GM11168 (cell line): ENCODE measurements around the gene CEP152.

Experiments
- in situ Hi-C: fragments of 300-500 bp; cut with MboI; formaldehyde crosslinking; loops from one replicate; pipeline ENCODE4 v1.12.0; 2022; ENCODE audit warnings: low sequenced_read_pairs; ENCODE audit not compliant: unreplicated experiment

Gene CEP152, protein sequence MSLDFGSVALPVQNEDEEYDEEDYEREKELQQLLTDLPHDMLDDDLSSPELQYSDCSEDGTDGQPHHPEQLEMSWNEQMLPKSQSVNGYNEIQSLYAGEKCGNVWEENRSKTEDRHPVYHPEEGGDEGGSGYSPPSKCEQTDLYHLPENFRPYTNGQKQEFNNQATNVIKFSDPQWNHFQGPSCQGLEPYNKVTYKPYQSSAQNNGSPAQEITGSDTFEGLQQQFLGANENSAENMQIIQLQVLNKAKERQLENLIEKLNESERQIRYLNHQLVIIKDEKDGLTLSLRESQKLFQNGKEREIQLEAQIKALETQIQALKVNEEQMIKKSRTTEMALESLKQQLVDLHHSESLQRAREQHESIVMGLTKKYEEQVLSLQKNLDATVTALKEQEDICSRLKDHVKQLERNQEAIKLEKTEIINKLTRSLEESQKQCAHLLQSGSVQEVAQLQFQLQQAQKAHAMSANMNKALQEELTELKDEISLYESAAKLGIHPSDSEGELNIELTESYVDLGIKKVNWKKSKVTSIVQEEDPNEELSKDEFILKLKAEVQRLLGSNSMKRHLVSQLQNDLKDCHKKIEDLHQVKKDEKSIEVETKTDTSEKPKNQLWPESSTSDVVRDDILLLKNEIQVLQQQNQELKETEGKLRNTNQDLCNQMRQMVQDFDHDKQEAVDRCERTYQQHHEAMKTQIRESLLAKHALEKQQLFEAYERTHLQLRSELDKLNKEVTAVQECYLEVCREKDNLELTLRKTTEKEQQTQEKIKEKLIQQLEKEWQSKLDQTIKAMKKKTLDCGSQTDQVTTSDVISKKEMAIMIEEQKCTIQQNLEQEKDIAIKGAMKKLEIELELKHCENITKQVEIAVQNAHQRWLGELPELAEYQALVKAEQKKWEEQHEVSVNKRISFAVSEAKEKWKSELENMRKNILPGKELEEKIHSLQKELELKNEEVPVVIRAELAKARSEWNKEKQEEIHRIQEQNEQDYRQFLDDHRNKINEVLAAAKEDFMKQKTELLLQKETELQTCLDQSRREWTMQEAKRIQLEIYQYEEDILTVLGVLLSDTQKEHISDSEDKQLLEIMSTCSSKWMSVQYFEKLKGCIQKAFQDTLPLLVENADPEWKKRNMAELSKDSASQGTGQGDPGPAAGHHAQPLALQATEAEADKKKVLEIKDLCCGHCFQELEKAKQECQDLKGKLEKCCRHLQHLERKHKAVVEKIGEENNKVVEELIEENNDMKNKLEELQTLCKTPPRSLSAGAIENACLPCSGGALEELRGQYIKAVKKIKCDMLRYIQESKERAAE (N-terminal part only)

GRCh38 chr15:48810414-48811324, at the start of gene CEP152:
CEP152 (minus strand) TSS chr15:48811069; CDS start chr15:48805649, 5,420 bp downstream.
- in situ Hi-C loops: no loop called here

- in situ Hi-C loops: loop anchor here (25.0 kb wide), 3 partner anchors 253 to 1278 kb away; partner anchors contain the start of gene FGF7
These were observed 48.6 kb upstream of the CEP152 start for GRCh38 chr15:48859426-48859825.

DNA sequence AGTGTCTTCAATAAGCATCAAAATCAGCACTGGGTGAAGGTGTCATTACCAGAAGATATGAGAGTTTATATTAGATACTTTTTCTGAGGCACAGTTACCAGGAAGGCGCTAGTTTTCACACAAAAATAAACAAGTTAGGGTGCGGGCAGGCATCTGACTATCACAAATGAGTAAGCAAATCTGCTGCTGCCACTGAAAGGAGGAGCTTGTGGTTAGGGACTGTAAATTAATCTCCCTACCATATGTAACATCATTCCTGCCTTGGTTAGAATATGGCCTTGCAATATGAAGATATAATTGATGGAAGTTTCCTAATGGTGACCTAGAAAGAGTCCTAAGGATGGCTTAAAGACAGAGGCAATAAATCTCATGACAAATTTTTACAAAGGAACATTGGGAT, 47.5 kb upstream of the CEP152 start:
- in situ Hi-C loops: loop anchor here (25.0 kb wide), 3 partner anchors 254 to 1279 kb away; partner anchors contain the start of gene FGF7

DNA sequence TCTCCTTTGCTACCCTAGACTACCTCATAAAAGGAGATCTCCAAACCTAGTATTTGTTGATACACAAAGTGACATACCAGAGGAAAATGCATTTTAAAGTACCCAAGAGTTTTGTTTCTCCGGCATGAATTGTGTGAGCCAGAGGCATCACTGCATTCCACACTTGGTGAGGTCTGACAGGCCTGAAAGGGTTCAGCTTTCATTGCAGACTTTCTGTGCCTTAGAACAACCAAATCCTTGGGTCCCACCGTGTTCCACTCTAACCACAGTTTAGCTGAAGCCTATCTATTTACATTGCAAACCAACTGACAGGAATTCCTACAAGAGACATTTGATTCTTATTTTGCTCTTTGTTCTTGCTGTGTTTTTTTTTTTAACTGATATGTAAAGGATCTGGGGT, 46.1 kb upstream of the CEP152 start:
- in situ Hi-C loops: loop anchor here (25.0 kb wide), 3 partner anchors 255 to 1280 kb away; partner anchors contain the start of gene FGF7

- in situ Hi-C loops: loop anchor here (25.0 kb wide), 3 partner anchors 257 to 1282 kb away; partner anchors contain the start of gene FGF7
These were observed 44.9 kb upstream of the CEP152 start for GRCh38 chr15:48855501-48856440.

- in situ Hi-C loops: loop anchor here (25.0 kb wide), 3 partner anchors 258 to 1283 kb away; partner anchors contain the start of gene FGF7
These were observed 43.6 kb upstream of the CEP152 start for GRCh38 chr15:48854434-48854833.

- in situ Hi-C loops: loop anchor here (25.0 kb wide), 3 partner anchors 260 to 1285 kb away; partner anchors contain the start of gene FGF7
These were observed 41.1 kb upstream of the CEP152 start for GRCh38 chr15:48851956-48852355.

DNA sequence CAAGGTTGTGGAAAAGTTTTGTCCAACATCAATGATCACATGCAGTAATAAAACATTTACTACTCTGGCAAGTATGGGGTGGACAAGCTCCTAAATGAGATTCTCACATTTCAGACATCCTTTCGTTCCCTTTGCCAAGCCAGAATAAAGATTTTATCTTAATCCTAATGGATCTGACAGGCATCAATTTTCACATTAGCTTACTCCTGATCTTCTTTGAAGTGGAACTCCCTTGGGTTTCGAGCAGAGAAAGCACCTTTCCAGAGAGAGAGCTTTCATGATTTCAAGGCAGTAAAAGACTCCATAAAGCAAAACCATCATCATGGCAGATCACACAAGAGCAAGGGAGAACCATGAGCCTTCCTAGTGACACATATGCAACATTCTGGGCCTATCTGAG, 39.8 kb upstream of the CEP152 start:
- in situ Hi-C loops: loop anchor here (25.0 kb wide), 3 partner anchors 262 to 1287 kb away; partner anchors contain the start of gene FGF7

DNA sequence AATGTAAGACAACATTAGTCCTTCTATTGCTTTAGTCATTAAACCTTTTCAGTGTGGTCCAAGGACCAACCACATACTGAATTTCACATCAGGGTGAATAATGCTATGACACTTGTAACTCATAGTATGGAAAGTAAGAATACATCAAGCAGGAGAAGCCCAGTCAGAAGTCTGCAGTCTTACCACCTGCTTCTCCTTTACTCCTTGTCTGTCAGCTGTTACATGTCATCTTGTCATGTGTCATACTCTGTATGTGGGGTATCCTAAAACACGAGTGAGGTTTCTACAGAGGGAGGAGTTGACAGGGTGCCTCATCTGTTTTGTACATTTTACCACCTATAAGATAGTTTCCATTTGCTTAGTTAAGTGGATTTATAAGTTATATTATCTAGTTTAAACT, 34.3 kb upstream of the CEP152 start:
- in situ Hi-C loops: no loop called here

DNA sequence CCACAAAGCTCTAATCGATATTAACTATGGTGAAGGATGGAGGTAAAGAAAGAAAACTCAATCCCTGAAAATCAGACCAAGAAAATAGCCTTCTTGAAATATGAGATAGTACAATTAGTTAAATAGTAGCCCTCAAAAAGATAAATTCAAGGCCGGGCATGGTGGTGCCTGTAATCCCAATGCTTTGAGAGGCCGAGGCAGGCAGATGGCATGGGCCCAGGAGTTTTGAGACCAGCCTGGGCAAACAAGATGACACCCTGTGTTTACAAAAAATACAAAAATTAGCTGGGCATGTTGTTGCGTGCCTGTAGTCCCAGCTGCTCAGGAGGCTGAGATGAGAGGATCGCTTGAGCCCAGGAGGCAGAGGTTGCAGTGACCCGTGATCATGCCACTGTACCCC, 31.6 kb upstream of the CEP152 start:
- in situ Hi-C loops: no loop called here

DNA sequence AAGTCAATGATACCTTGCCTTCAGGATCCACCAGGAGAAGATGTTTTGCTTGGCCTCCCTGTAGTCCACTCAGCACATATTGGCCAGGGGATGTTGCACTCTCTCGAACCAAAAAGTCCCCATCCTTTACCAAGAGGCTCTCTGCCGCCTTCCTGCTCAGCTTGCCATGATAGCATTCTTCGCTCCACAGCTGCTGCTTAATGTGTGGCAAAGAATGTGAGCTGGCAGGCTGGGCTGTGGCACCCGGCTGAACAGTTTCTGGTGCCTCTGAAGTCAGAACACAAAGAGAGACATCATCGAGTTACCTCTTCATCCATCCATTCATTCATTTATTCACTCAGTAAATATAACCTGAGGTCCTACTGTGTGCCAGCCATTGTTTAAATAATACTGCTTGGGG, 23.9 kb upstream of the CEP152 start:
- in situ Hi-C loops: no loop called here

DNA sequence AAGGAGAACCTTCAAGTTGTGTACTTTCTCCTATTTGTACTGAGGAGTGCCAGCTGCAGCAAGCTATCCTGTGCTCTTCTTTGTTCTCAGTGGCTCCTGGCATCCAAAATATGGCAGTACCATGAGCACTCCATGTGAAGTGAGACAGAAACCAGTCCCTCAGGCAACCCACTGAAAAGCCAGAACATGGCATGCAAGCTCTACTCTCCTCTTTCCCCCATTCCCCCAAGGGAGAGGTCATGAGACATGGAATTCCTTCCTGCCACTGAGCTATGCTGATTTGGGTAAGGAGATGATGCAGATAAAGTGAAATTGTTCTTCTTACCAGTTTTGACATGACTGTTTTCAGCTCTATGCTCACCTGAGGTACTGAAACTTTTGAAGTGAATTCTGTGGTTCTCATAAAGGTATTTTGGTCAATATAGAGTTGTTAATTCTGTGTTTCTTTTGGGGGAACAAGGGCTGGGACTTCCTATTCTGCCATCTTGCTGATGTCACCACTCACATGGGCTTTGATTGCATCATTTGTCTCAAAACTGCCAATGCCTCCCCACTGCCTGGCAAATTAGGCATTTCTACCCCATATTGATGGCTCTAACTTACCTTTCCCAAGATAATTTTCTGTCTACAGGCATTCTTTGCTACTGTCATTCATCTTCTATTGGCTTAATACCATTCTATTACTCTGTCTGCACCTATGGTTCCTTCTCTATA, 22.8 kb upstream of the CEP152 start:
- in situ Hi-C loops: no loop called here

GRCh38 chr15:48832648-48833047, 21.8 kb upstream of the CEP152 start:
- in situ Hi-C loops: no loop called here

DNA sequence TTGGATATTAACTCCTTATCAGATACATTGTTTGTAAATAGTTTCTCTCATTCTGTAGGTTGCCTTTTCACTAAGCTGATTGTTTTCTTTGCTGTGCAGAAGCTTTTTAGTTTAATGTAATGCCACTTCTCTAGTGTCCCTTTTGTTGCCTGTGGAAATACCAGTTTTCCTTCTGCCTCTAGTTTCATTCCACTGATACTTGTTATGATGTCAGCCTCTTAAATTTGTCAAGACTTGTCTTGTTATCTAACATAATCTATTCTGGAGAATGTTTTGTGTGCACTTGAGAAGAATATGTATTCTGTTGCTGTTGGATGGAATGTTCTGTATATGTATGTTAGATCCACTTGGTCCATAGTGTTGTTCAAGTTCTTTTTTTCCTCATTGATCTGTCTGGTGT, 18.0 kb upstream of the CEP152 start:
- in situ Hi-C loops: no loop called here

DNA sequence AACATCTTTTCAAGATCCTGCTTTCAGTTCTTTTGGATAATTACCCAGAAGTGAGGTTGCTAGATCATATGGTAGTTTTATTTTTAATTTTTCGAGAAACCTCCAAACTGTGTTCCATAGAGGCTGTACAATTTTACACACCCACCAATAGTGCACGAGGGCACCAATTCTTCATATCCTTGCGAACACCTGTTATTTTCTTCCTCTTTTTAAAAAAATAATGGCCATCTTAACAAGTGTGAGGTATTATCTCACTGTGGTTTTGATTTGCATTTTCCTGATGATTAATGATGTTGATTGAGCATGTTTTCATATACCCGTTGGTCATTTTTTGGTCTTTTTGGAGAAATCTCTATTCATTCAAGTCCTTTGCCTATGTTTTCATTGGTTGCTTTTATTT, 17.6 kb upstream of the CEP152 start:
- in situ Hi-C loops: no loop called here

DNA sequence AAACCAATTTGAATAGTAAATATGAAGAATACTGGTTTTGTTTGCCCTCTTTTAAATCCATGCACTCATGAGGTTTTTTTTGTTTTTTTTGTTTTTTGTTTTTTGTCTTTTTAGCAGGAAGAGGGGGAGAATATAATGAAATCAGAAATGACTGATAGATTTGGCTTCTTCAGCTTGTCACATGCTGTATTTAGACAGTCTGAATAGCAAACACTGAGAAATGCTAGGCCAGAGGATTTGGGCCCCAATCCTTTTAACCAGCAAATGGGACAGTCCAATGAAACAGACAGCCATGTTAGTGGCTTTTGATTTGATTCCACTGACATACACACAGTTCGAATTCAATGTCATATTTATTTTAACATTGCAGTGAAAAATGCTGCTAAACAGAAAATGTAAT, 14.2 kb upstream of the CEP152 start:
- in situ Hi-C loops: no loop called here

GRCh38 chr15:48823706-48824105, 12.8 kb upstream of the CEP152 start:
- in situ Hi-C loops: no loop called here
